K562 (cell line): ENCODE data around the gene HOTAIR. TPM values are rescaled to one million over a fixed set of nuclear protein-coding genes. Genes with fewer than 3 reads are reported as not detected.
A peak's percentile ranks its signal among the peaks of the same experiment; 100 is the strongest.

Experiments
- CBX3 ChIP-seq, 2 experiments: IDR thresholded peaks; 1 replicate in 1 of 2; 2 replicates in 1 of 2; pipeline ENCODE4 v1.6.1; 2012; ENCODE audit warnings: inconsistent platforms in 2 of 2, low read length in 2 of 2, borderline replicate concordance in 1 of 2, control low read depth in 1 of 2
- FOXK2 ChIP-seq, 2 experiments: fragments of 450-650 bp; IDR thresholded peaks in 1 of 2; conservative IDR thresholded peaks in 1 of 2; 2 replicates each; pipeline ENCODE4 v1.6.1; 2016; ENCODE audit warnings: low read depth in 2 of 2, mild to moderate bottlenecking in 1 of 2
- MYC ChIP-seq, 2 experiments: fragments of 250-450 bp in 1 of 2; sonication (Bioruptor Pico) in 1 of 2; IDR thresholded peaks; 2 replicates each; pipeline versions ENCODE4 v1.5.1 to v1.6.1; 2012 to 2021; ENCODE audit warnings: low read depth in 2 of 2, borderline replicate concordance in 1 of 2, improper control_type of control experiment in 1 of 2, low read length in 1 of 2, mild to moderate bottlenecking in 1 of 2, moderate library complexity in 1 of 2
- PCBP1 ChIP-seq: fragments of 200-400 bp; formaldehyde crosslinking; IDR thresholded peaks from 2 replicates; pipeline ENCODE4 v1.6.1; 2018; ENCODE audit warnings: mild to moderate bottlenecking, low read depth, low read length; ENCODE audit not compliant: poor library complexity, severe bottlenecking
- SMARCB1 ChIP-seq: IDR thresholded peaks from 2 replicates; pipeline ENCODE4 v1.6.1; 2011; ENCODE audit warnings: improper control_type of control experiment, low read depth; ENCODE audit not compliant: insufficient read length
- ZNF707 ChIP-seq: fragments of 250-450 bp; sonication (Bioruptor Pico); conservative IDR thresholded peaks from 2 replicates; pipeline ENCODE4 v1.8.0; 2022; ENCODE audit warnings: inconsistent platforms, mild to moderate bottlenecking, moderate library complexity
- polyA plus RNA-seq, 8 experiments: library from polyadenylated mRNA; depleted of rRNA in 4 of 8; stranded (reverse) in 5 of 8; unstranded in 3 of 8; fragments of >200 nt; fragmentation: Nextera tagmentation in 2 of 8; fragmentation: Illumina TruSeq in 1 of 8; extraction: Ambion mirVana in 2 of 8; extraction: Trizol in 1 of 8; gene quantifications; 2 replicates each; pipeline versions ENCODE4 v1.2.1 to v1.2.3, GENCODE V29; 2011 to 2014; ENCODE audit warnings: inconsistent platforms in 1 of 8, missing spikeins in 1 of 8
- total RNA-seq, 7 experiments: library from RNA; depleted of rRNA in 6 of 7; stranded (reverse); fragments of >200 nt in 6 of 7; fragmentation: Illumina TruSeq in 2 of 7; extraction: Trizol in 2 of 7; gene quantifications; 2 replicates each; pipeline versions ENCODE4 v1.2.1 to v1.2.3, GENCODE V29; 2011 to 2021; ENCODE audit warnings: low replicate concordance in 1 of 7
- TF ChIP-seq, protein P1 (sequence below), 2 experiments: fragments of 450-650 bp; formaldehyde crosslinking in 1 of 2; IDR thresholded peaks; 2 replicates each; pipeline versions ENCODE4 v1.4.0 to v1.6.1; 2014 to 2020; ENCODE audit warnings: mild to moderate bottlenecking in 2 of 2, borderline replicate concordance in 1 of 2, low read depth in 1 of 2
- TF ChIP-seq, protein P2 (sequence below): fragments of 450-650 bp; formaldehyde crosslinking; IDR thresholded peaks from 2 replicates; pipeline ENCODE4 v1.4.0; 2020; ENCODE audit warnings: mild to moderate bottlenecking, mixed read lengths
- TF ChIP-seq, protein P3 (sequence below): fragments of 150-350 bp; conservative IDR thresholded peaks from 2 replicates; pipeline ENCODE4 v1.6.1; 2014; ENCODE audit warnings: low read length
- TF ChIP-seq, protein P4 (sequence below): fragments of 450-650 bp; formaldehyde crosslinking; conservative IDR thresholded peaks from 2 replicates; pipeline ENCODE4 v1.4.0; 2022; ENCODE audit warnings: mild to moderate bottlenecking, missing genetic modification characterization

The HOTAIR gene
- total and polyA plus RNA-seq, 9 of the 15 experiments (the other 6 are each of a cell fraction or from before 2014, with no cell fraction given), result 0.04 TPM; not detected in 8

DNA sequence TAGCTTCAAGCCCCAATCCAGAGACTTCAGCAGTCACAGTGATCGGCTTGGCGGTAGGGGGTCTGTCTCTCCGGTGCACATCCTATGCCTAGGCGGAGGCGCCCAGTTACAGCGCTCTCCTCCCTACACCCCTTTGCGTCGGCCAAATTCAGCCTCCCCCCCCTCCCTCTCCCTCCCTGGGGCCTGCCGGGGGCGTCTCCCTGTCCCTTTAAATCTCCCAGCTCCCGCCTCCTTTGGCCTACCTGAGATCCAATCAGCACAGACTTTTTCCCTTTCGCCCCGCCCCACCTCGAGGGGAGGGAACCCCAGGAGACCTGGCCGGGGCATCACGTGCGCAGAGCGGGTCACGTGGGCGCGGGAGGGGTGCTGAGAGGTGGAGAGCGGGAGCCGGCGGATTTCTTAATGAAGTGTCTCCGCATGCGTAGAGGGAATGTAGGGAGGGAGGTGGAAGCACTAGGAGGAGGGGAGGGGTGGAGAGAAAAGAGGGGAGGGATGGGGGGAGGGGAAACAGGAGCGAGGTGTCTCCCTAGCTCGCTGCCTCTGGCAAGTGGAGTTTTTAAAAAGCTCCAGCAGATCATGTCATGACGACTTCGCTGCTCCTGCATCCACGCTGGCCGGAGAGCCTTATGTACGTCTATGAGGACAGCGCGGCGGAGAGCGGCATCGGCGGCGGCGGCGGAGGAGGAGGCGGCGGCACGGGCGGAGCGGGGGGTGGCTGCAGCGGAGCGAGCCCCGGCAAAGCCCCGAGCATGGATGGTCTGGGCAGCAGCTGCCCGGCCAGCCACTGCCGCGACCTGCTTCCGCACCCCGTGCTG is 36.2 kb downstream of the HOTAIR start, which contains the start of gene HOXC13 (continued):
- TF ChIP-seq, protein P1, sequence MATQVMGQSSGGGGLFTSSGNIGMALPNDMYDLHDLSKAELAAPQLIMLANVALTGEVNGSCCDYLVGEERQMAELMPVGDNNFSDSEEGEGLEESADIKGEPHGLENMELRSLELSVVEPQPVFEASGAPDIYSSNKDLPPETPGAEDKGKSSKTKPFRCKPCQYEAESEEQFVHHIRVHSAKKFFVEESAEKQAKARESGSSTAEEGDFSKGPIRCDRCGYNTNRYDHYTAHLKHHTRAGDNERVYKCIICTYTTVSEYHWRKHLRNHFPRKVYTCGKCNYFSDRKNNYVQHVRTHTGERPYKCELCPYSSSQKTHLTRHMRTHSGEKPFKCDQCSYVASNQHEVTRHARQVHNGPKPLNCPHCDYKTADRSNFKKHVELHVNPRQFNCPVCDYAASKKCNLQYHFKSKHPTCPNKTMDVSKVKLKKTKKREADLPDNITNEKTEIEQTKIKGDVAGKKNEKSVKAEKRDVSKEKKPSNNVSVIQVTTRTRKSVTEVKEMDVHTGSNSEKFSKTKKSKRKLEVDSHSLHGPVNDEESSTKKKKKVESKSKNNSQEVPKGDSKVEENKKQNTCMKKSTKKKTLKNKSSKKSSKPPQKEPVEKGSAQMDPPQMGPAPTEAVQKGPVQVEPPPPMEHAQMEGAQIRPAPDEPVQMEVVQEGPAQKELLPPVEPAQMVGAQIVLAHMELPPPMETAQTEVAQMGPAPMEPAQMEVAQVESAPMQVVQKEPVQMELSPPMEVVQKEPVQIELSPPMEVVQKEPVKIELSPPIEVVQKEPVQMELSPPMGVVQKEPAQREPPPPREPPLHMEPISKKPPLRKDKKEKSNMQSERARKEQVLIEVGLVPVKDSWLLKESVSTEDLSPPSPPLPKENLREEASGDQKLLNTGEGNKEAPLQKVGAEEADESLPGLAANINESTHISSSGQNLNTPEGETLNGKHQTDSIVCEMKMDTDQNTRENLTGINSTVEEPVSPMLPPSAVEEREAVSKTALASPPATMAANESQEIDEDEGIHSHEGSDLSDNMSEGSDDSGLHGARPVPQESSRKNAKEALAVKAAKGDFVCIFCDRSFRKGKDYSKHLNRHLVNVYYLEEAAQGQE (IDR thresholded peaks at IDR 0.05; ENCODE audit: borderline replicate concordance), result peak; percentile 96
- TF ChIP-seq, protein P1 (CRISPR knock-in tag; IDR thresholded peaks at IDR 0.05; ENCODE audit: low read depth), result no peak
- peak; percentile 65 for TF ChIP-seq MYC (IDR thresholded peaks at IDR 0.05; ENCODE audit: low read depth, low read length)
- 0 out of 2 replicates have a peak, but pooled peaks have one; percentile 47 for TF ChIP-seq MYC (CRISPR knock-in tag; IDR thresholded peaks at IDR 0.05; ENCODE audit: borderline replicate concordance, low read depth)
- TF ChIP-seq, protein P2, sequence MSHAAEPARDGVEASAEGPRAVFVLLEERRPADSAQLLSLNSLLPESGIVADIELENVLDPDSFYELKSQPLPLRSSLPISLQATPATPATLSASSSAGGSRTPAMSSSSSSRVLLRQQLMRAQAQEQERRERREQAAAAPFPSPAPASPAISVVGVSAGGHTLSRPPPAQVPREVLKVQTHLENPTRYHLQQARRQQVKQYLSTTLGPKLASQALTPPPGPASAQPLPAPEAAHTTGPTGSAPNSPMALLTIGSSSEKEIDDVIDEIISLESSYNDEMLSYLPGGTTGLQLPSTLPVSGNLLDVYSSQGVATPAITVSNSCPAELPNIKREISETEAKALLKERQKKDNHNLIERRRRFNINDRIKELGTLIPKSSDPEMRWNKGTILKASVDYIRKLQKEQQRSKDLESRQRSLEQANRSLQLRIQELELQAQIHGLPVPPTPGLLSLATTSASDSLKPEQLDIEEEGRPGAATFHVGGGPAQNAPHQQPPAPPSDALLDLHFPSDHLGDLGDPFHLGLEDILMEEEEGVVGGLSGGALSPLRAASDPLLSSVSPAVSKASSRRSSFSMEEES (CRISPR knock-in tag), result peak; percentile 96
- TF ChIP-seq CBX3 (IDR thresholded peaks at IDR 0.05; ENCODE audit: borderline replicate concordance in 1 of 2, low read length in 2 of 2), result 0 out of 3 replicates have a peak, but pooled peaks of 1 of the 2 experiments have one; percentile 13
- no peak for TF ChIP-seq PCBP1
- no peak for TF ChIP-seq ZNF707
- TF ChIP-seq SMARCB1, result no peak
- TF ChIP-seq FOXK2 (conservative IDR thresholded peaks at IDR 0.05 in 1 of 2, IDR thresholded peaks at IDR 0.05 in 1 of 2; ENCODE audit: low read depth in 2 of 2), result peak in 1 of 2 experiments; percentile 49; a peak in 1 of 4 replicates
- TF ChIP-seq, protein P3, sequence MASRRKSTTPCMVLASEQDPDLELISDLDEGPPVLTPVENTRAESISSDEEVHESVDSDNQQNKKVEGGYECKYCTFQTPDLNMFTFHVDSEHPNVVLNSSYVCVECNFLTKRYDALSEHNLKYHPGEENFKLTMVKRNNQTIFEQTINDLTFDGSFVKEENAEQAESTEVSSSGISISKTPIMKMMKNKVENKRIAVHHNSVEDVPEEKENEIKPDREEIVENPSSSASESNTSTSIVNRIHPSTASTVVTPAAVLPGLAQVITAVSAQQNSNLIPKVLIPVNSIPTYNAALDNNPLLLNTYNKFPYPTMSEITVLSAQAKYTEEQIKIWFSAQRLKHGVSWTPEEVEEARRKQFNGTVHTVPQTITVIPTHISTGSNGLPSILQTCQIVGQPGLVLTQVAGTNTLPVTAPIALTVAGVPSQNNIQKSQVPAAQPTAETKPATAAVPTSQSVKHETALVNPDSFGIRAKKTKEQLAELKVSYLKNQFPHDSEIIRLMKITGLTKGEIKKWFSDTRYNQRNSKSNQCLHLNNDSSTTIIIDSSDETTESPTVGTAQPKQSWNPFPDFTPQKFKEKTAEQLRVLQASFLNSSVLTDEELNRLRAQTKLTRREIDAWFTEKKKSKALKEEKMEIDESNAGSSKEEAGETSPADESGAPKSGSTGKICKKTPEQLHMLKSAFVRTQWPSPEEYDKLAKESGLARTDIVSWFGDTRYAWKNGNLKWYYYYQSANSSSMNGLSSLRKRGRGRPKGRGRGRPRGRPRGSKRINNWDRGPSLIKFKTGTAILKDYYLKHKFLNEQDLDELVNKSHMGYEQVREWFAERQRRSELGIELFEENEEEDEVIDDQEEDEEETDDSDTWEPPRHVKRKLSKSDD, result no peak
- TF ChIP-seq, protein P4, sequence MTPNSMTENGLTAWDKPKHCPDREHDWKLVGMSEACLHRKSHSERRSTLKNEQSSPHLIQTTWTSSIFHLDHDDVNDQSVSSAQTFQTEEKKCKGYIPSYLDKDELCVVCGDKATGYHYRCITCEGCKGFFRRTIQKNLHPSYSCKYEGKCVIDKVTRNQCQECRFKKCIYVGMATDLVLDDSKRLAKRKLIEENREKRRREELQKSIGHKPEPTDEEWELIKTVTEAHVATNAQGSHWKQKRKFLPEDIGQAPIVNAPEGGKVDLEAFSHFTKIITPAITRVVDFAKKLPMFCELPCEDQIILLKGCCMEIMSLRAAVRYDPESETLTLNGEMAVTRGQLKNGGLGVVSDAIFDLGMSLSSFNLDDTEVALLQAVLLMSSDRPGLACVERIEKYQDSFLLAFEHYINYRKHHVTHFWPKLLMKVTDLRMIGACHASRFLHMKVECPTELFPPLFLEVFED (CRISPR knock-in tag), result no peak
